Right atrium auricular region (tissue), 2 donors: Measurements from ENCODE around the gene RAB3D. TPM values are rescaled to one million over a fixed set of nuclear protein-coding genes. Genes with fewer than 3 reads are reported as not detected.

Experiments used
- DNase-seq: peaks from one replicate; pipeline ENCODE4 v3.0.0-alpha.2; 2019; ENCODE audit warnings: low spot score
- H3K27ac ChIP-seq, 2 donors: fragments of 200-600 bp; sonication (generic); 1 replicate in 1 of 2; 2 replicates in 1 of 2; pipeline ENCODE4 v1.5.1; 2016 to 2019
- H3K27me3 ChIP-seq, 2 donors: fragments of 200-600 bp; sonication (generic); one replicate each; pipeline versions ENCODE4 v1.5.1 to v1.6.0; 2017 to 2019
- H3K36me3 ChIP-seq: fragments of 200-600 bp; sonication (generic); one replicate; pipeline ENCODE4 v1.5.1; 2016
- H3K4me1 ChIP-seq, 2 donors: fragments of 200-600 bp; sonication (generic); one replicate each; pipeline versions ENCODE4 v1.5.1 to v1.6.0; 2017 to 2019
- H3K4me3 ChIP-seq, 2 donors: fragments of 200-600 bp; sonication (generic); 1 replicate in 1 of 2; 2 replicates in 1 of 2; pipeline ENCODE4 v1.5.1; 2017 to 2019; ENCODE audit warnings: mild to moderate bottlenecking in 1 of 2, moderate library complexity in 1 of 2
- H3K9me3 ChIP-seq, 2 donors: fragments of 200-600 bp; sonication (generic); one replicate each; pipeline ENCODE4 v1.5.1; 2019
- CTCF ChIP-seq, 2 donors: fragments of 200-600 bp; sonication (generic); IDR thresholded peaks; one replicate each; pipeline ENCODE4 v1.5.1; 2019; ENCODE audit warnings: antibody characterized with exemption in 2 of 2
- total RNA-seq, 2 donors: library from RNA; depleted of rRNA; stranded (reverse); fragments of >200 nt; gene quantifications; one replicate each; pipeline ENCODE4 v1.1.0, GENCODE V29; 2016

The RAB3D gene
- total RNA-seq, 2 donors from 2014 or later: 6.5 to 11.1 TPM

DNA sequence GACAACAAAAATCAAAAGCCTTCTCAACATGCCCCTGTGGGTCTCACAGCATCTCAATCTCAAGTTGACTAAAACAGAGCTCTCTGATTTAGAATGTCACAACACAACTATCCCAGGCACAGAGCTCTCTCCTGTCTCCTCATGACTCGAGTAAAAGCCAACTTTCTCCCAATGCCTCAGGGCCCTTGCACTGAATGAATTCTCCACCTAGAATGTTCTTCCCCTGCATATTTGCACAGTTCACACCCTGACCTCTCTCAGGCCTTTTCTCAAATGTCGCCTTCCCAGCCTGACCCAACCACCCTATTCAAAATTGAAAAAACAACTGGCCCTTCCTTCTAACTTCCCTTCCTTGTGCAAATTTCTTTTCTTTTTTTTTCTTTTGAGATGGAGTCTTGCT lies 31.3 kb upstream of the RAB3D start:
- no peak for DNase-seq
- Histone ChIP-seq H3K9me3 (no peaks in the 10 kb centered on the region), H3K4me1 (peaks cover 0 to 13% of the 10 kb centered on the region in 2 donors), H3K4me3 (no peak overlapping the region), H3K27ac (no peak overlapping the region), H3K36me3 (no peaks in the 10 kb centered on the region), H3K27me3 (no peaks in the 10 kb centered on the region)
- TF ChIP-seq CTCF (IDR thresholded peaks at IDR 0.05): no peak

DNA sequence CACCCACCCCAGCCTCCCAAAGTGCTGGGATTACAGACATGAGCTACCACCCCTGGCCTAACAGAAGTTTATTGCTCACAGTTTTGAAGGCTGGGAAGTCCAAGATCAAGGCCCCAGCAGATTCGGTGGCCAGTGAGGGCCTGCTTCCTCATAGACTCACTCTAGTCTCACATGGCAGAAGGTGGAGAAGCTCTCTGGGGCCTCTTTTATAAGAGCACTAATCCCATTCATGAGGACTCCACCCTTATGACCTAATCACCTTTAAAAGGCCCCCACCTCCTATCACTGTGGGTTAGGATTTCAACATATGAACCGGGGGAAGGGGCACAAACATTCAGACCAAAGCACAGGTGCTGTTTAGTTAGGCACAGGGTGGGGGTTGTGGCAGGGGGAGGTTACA lies 28.1 kb upstream of the RAB3D start:
- H3K4me3 ChIP-seq: no peak overlapping the region
- DNase-seq: no peak
- peaks cover 14% of the 10 kb centered on the region for H3K36me3 ChIP-seq
- no peaks in the 10 kb centered on the region for H3K9me3 ChIP-seq
- H3K4me1 ChIP-seq: no peaks in the 10 kb centered on the region
- TF ChIP-seq CTCF (IDR thresholded peaks at IDR 0.05): no peak
- no peak overlapping the region for H3K27ac ChIP-seq
- H3K27me3 ChIP-seq: no peaks in the 10 kb centered on the region

GRCh38 chr19:11365557-11366117 lies 26.2 kb upstream of the RAB3D start:
- no peak for DNase-seq
- no peaks in the 10 kb centered on the region for H3K27me3 ChIP-seq
- H3K4me1 ChIP-seq: no peaks in the 10 kb centered on the region
- no peak for TF ChIP-seq CTCF (IDR thresholded peaks at IDR 0.05)
- H3K9me3 ChIP-seq: no peaks in the 10 kb centered on the region
- peaks cover 23% of the 10 kb centered on the region for H3K36me3 ChIP-seq
- no peak overlapping the region for H3K4me3 ChIP-seq
- H3K27ac ChIP-seq: no peak overlapping the region

DNA sequence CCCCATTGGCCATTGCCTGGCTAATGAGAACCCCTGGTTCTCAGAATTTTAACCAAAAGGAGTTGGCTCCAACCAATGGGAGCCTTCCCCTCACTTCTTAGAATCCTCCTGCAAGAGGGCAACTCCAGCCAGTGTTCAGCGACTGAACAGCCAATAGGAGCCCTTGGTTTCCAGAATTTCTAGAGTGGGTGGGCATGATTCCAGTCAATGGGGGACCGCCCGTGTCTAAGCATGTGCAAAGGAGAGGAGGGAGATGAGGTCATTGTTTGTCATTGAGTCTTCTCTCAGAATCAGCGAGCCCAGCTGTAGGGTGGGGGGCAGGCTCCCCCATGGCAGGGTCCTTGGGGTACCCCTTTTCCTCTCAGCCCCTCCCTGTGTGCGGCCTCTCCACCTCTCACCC lies 25.5 kb upstream of the RAB3D start:
- Histone ChIP-seq H3K27ac (no peak overlapping the region), H3K4me3 (no peak overlapping the region), H3K4me1 (no peaks in the 10 kb centered on the region), H3K27me3 (no peaks in the 10 kb centered on the region), H3K9me3 (no peaks in the 10 kb centered on the region), H3K36me3 (peaks cover 23% of the 10 kb centered on the region)
- TF ChIP-seq CTCF (IDR thresholded peaks at IDR 0.05): no peak
- no peak for DNase-seq

GRCh38 chr19:11364296-11364904 lies 24.9 kb upstream of the RAB3D start:
- Histone ChIP-seq H3K9me3 (no peaks in the 10 kb centered on the region), H3K36me3 (peaks cover 23% of the 10 kb centered on the region), H3K27ac (no peak overlapping the region), H3K27me3 (no peaks in the 10 kb centered on the region), H3K4me1 (no peaks in the 10 kb centered on the region), H3K4me3 (no peak overlapping the region)
- no peak for DNase-seq
- no peak for TF ChIP-seq CTCF (IDR thresholded peaks at IDR 0.05)

- DNase-seq: no peak
- Histone ChIP-seq H3K4me1 (no peaks in the 10 kb centered on the region), H3K36me3 (peaks cover 23% of the 10 kb centered on the region), H3K27ac (no peak overlapping the region), H3K9me3 (no peaks in the 10 kb centered on the region), H3K4me3 (no peak overlapping the region), H3K27me3 (no peaks in the 10 kb centered on the region)
- TF ChIP-seq CTCF (IDR thresholded peaks at IDR 0.05): no peak
Measured at GRCh38 chr19:11363881-11364280, 24.4 kb upstream of the RAB3D start.
